Measurements from ENCODE around the gene USP15.
"Not testable (repeated sequence)": the region's sequence is repeated elsewhere in the genome, so short reads cannot be mapped to it uniquely, and the experiment has no call there.

The USP15 gene

GRCh38 chr12:62364697-62365096, 104.5 kb downstream of the USP15 start:
- in situ Hi-C loops (cut with MboI; ENCODE audit: low sequenced_read_pairs) = not testable (repeated sequence)

GRCh38 chr12:62365846-62366245, 105.6 kb downstream of the USP15 start:
- in situ Hi-C loops (cut with MboI; ENCODE audit: low sequenced_read_pairs) = not testable (repeated sequence)

GRCh38 chr12:62368430-62369223, 108.4 kb downstream of the USP15 start:
- in situ Hi-C loops (cut with MboI; ENCODE audit: low sequenced_read_pairs) = not testable (repeated sequence)

- in situ Hi-C loops (cut with MboI; ENCODE audit: low sequenced_read_pairs) = no loop called here
Measured at GRCh38 chr12:62370189-62370588, 110.0 kb downstream of the USP15 start.

- in situ Hi-C loops (cut with MboI; ENCODE audit: low sequenced_read_pairs) = no loop called here
Measured at GRCh38 chr12:62371661-62372060, 111.5 kb downstream of the USP15 start.

- in situ Hi-C loops (cut with MboI; ENCODE audit: low sequenced_read_pairs) = no loop called here
Measured at GRCh38 chr12:62372134-62372533, 111.9 kb downstream of the USP15 start.

- in situ Hi-C loops (cut with MboI; ENCODE audit: low sequenced_read_pairs) = no loop called here
Measured at GRCh38 chr12:62372825-62373224, 112.6 kb downstream of the USP15 start.

- in situ Hi-C loops (cut with MboI; ENCODE audit: low sequenced_read_pairs) = no loop called here
Measured at GRCh38 chr12:62375603-62376002, 115.4 kb downstream of the USP15 start.

- in situ Hi-C loops (cut with MboI; ENCODE audit: low sequenced_read_pairs) = no loop called here
Measured at GRCh38 chr12:62379026-62379722, 119.0 kb downstream of the USP15 start.

GRCh38 chr12:62379723-62380045, 119.5 kb downstream of the USP15 start:
- in situ Hi-C loops (cut with MboI; ENCODE audit: low sequenced_read_pairs) = no loop called here

GRCh38 chr12:62382526-62382925, 122.3 kb downstream of the USP15 start:
- in situ Hi-C loops (cut with MboI; ENCODE audit: low sequenced_read_pairs) = no loop called here

- in situ Hi-C loops (cut with MboI; ENCODE audit: low sequenced_read_pairs) = no loop called here
Measured at GRCh38 chr12:62396750-62397149, 136.5 kb downstream of the USP15 start.

GRCh38 chr12:62400135-62400534, 139.9 kb downstream of the USP15 start:
- in situ Hi-C loops (cut with MboI; ENCODE audit: low sequenced_read_pairs) = no loop called here

GRCh38 chr12:62401631-62402030, 141.4 kb downstream of the USP15 start:
- in situ Hi-C loops (cut with MboI; ENCODE audit: low sequenced_read_pairs) = no loop called here

- in situ Hi-C loops (cut with MboI; ENCODE audit: low sequenced_read_pairs) = no loop called here
Measured at GRCh38 chr12:62403031-62403430, 142.8 kb downstream of the USP15 start.

- in situ Hi-C loops (cut with MboI; ENCODE audit: low sequenced_read_pairs) = no loop called here
Measured at GRCh38 chr12:62407587-62407986, 147.4 kb downstream of the USP15 start.

GRCh38 chr12:62409068-62409467, 148.9 kb downstream of the USP15 start:
- in situ Hi-C loops (cut with MboI; ENCODE audit: low sequenced_read_pairs) = no loop called here

GRCh38 chr12:62414180-62414579, 154.0 kb downstream of the USP15 start:
- in situ Hi-C loops (cut with MboI; ENCODE audit: low sequenced_read_pairs) = no loop called here

- in situ Hi-C loops (cut with MboI; ENCODE audit: low sequenced_read_pairs) = loop anchor here (25.0 kb wide), 1 partner anchor 636 kb away; no protein-coding TSS in a partner anchor
Measured at GRCh38 chr12:62426089-62426488, 165.9 kb downstream of the USP15 start.

GRCh38 chr12:62429457-62429856, 169.3 kb downstream of the USP15 start:
- in situ Hi-C loops (cut with MboI; ENCODE audit: low sequenced_read_pairs) = loop anchor here (25.0 kb wide), 1 partner anchor 633 kb away; no protein-coding TSS in a partner anchor

- in situ Hi-C loops (cut with MboI; ENCODE audit: low sequenced_read_pairs) = loop anchor here (5.0 to 25.0 kb wide), 2 partner anchors 363 to 628 kb away; no protein-coding TSS in a partner anchor
Measured at GRCh38 chr12:62434494-62435302, 174.5 kb downstream of the USP15 start.

Measured in HL-60/S4 (cell line).